HS-5 (cell line): ENCODE data around the gene NOXO1.
"Not testable (repeated sequence)": the region's sequence is repeated elsewhere in the genome, so short reads cannot be mapped to it uniquely, and the experiment has no call there.

Experiments
- DNase-seq: peaks from one replicate; pipeline ENCODE4 v3.0.0-alpha.2; 2012; ENCODE audit warnings: low read depth

The NOXO1 gene

GRCh38 chr16:1942047-1942809, 39.0 kb downstream of the NOXO1 start:
- DNase-seq = no peak

GRCh38 chr16:1941162-1942046, 39.9 kb downstream of the NOXO1 start:
- DNase-seq = no peak

- no peak for DNase-seq
Observed at GRCh38 chr16:1940273-1941161, 40.8 kb downstream of the NOXO1 start.

- DNase-seq = not testable (repeated sequence)
Observed at GRCh38 chr16:1939833-1940232, 41.4 kb downstream of the NOXO1 start.

- DNase-seq = no peak
Observed at GRCh38 chr16:1938910-1939309, 42.4 kb downstream of the NOXO1 start.

- no peak for DNase-seq
Observed at GRCh38 chr16:1938316-1938715, 43.0 kb downstream of the NOXO1 start.

GRCh38 chr16:1936945-1937479, 44.3 kb downstream of the NOXO1 start:
- DNase-seq = no peak

- no peak for DNase-seq
Observed at GRCh38 chr16:1933097-1933661, 48.1 kb downstream of the NOXO1 start.

GRCh38 chr16:1932050-1933028, 48.9 kb downstream of the NOXO1 start:
- no peak for DNase-seq

- DNase-seq = no peak
Observed at GRCh38 chr16:1930338-1930720, 50.9 kb downstream of the NOXO1 start.

GRCh38 chr16:1929578-1930337, 51.5 kb downstream of the NOXO1 start:
- peak; percentile 23 for DNase-seq

GRCh38 chr16:1929105-1929504, 52.2 kb downstream of the NOXO1 start:
- no peak for DNase-seq
